Astrocyte of the spinal cord (primary cell): Measurements from ENCODE around the gene TTC33.

Experiments
- DNase-seq: peaks from one replicate; pipeline ENCODE4 v3.0.0; 2011; ENCODE audit warnings: low read depth, low spot score
- H3K4me3 ChIP-seq: 2 replicates; pipeline ENCODE4 v1.5.1; 2011; ENCODE audit warnings: low read depth, mild to moderate bottlenecking, low read length, moderate library complexity
- in situ Hi-C: cut with HindIII; loops from 2 replicates; pipeline ENCODE4 v1.10.0; 2017; ENCODE audit warnings: low sequenced_read_pairs
- TF ChIP-seq, protein P1 (sequence below): IDR thresholded peaks from 2 replicates; pipeline ENCODE4 v1.5.1; 2012; ENCODE audit warnings: low read depth, mild to moderate bottlenecking, low read length, inconsistent platforms

Gene TTC33

GRCh38 chr5:40776658-40776977 lies 20.9 kb upstream of the TTC33 start:
- DNase-seq = no peak
- H3K4me3 ChIP-seq = no peak overlapping the region
- TF ChIP-seq, protein P1, sequence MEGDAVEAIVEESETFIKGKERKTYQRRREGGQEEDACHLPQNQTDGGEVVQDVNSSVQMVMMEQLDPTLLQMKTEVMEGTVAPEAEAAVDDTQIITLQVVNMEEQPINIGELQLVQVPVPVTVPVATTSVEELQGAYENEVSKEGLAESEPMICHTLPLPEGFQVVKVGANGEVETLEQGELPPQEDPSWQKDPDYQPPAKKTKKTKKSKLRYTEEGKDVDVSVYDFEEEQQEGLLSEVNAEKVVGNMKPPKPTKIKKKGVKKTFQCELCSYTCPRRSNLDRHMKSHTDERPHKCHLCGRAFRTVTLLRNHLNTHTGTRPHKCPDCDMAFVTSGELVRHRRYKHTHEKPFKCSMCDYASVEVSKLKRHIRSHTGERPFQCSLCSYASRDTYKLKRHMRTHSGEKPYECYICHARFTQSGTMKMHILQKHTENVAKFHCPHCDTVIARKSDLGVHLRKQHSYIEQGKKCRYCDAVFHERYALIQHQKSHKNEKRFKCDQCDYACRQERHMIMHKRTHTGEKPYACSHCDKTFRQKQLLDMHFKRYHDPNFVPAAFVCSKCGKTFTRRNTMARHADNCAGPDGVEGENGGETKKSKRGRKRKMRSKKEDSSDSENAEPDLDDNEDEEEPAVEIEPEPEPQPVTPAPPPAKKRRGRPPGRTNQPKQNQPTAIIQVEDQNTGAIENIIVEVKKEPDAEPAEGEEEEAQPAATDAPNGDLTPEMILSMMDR = no peak
- in situ Hi-C loops = no loop called here

- no peak for DNase-seq
- TF ChIP-seq, protein P1 = no peak
- in situ Hi-C loops = no loop called here
- no peak overlapping the region for H3K4me3 ChIP-seq
Observed at GRCh38 chr5:40775846-40776657, 20.3 kb upstream of the TTC33 start.

DNA sequence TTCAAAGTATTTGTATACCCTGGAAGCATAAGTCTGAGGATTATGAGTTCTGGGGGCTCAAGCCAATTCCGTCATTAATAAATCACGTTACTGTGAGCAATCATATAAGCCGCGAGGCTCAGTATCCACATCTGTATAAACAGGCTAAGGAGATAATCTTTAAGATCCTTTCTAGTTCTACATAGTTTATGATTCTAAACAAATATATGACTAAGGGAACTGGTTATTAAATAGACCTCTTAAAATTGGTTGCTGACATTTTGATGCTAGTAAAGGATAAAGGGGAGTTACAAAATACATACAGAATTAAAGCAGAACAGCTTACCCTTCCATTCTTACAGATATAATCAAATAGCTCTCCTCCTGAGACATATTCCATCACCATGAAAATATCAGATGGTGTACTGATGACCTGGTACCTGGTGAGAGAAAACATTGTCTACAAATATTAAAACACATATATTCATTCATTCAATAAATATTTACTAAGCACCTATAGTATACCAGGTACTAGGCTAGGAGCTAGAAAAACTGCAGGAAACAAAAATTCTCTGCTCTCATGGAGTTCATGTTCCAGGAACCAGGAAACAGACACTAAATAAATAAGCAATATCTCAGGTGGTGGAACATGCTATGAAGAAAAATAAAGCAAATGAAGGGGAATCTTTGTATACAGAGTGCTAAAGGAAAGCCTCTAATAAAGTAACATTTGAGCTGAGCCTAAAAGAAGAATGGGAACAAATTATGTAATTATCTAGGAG lies 19.5 kb upstream of the TTC33 start:
- in situ Hi-C loops = no loop called here
- no peak overlapping the region for H3K4me3 ChIP-seq
- TF ChIP-seq, protein P1 = no peak
- DNase-seq = no peak

DNA sequence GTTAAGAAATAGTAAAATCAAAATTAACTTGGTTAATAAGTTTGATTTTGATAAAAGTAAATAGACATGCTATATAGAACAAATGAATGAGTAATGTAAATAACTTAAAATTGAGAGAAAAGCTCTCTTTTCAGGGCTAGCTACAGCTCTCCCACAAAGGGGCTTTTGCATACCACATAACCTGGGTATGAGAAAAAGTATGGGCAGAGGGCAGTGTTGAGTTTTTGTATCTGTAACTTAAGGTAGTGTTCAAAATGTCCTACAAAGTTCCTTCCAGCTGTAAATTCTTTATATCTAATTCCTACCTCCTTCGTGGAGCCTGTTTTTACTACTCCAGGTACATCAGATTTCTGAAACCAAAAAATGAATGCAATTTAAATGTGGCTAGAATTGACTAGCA lies 18.9 kb upstream of the TTC33 start:
- TF ChIP-seq, protein P1 = no peak
- no peak for DNase-seq
- in situ Hi-C loops = no loop called here

DNA sequence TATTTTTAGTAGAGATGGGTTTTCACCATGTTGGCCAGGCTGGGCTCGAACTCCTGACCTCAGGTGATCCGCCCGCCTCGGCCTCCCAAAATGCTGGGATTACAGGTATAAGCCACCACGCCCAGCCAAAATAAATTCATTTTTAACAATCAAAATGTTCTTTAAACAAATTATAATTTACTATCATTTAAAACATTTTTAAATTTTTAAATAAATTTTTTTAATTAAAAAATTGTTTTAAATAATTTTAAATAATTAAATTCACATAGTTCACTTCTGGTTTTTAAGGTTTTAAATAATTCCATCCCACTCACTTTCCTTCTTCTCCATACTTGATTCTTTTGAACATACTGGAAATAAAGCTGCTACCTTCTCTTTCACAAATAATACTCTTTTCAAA lies 15.0 kb upstream of the TTC33 start:
- in situ Hi-C loops = no loop called here
- TF ChIP-seq, protein P1 = no peak
- H3K4me3 ChIP-seq = no peak overlapping the region
- no peak for DNase-seq

More for the DNA sequence above, 18.9 kb upstream of the TTC33 start:
- H3K4me3 ChIP-seq = no peak overlapping the region

DNA sequence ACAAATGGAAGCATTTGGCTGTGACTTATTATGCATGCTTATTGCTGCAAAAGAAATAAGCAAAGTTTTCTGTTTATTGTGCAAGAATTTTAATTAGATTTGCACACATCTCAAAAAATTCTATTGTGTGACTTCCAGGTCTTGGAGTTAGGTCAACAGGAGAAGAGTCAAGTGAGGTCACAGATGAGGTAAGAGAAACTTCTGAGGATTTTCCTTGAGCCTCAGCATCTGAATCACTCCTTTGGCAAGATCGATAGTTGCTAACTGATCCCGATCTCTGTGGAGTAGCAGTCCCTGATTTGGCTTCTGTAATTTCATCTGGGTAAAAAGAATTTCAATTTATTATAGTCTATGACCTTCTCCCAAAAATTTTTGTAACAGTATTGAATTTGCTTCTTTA lies 6.9 kb upstream of the TTC33 start:
- DNase-seq = no peak
- TF ChIP-seq, protein P1 = no peak
- in situ Hi-C loops = no loop called here
- H3K4me3 ChIP-seq = no peak overlapping the region
